Measurements from ENCODE around the gene ANKRD55.

Gene ANKRD55

DNA sequence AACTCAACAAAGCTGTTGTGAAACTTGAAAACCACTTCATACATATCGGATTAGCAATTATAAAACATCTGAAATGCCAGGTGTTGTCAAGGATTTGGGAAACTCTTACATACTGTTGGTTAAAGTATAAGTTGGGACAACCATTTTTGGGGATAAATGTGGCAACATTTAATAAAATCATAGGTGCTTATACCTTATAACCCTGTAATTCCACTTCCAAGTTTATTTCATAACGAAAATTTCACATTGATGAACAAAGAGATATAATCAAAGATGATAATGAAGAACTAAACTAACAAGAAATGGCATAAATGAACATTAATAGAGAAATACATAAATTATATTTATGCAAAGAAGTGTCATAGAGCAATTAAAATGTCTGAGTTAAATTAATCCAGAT lies 54.3 kb downstream of the ANKRD55 start:
- no peaks in the 10 kb centered on the region for H3K9me3 ChIP-seq (ENCODE audit: severe bottlenecking)
- no peak overlapping the region for H3K27ac ChIP-seq
- H3K36me3 ChIP-seq = no peaks in the 10 kb centered on the region
- TF ChIP-seq, protein P1, sequence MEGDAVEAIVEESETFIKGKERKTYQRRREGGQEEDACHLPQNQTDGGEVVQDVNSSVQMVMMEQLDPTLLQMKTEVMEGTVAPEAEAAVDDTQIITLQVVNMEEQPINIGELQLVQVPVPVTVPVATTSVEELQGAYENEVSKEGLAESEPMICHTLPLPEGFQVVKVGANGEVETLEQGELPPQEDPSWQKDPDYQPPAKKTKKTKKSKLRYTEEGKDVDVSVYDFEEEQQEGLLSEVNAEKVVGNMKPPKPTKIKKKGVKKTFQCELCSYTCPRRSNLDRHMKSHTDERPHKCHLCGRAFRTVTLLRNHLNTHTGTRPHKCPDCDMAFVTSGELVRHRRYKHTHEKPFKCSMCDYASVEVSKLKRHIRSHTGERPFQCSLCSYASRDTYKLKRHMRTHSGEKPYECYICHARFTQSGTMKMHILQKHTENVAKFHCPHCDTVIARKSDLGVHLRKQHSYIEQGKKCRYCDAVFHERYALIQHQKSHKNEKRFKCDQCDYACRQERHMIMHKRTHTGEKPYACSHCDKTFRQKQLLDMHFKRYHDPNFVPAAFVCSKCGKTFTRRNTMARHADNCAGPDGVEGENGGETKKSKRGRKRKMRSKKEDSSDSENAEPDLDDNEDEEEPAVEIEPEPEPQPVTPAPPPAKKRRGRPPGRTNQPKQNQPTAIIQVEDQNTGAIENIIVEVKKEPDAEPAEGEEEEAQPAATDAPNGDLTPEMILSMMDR (IDR thresholded peaks at IDR 0.05; ENCODE audit: low read depth, low read length) = no peak
- DNase-seq = no peak
- H3K27me3 ChIP-seq (ENCODE audit: insufficient read depth, low read depth, severe bottlenecking) = no peaks in the 10 kb centered on the region
- no peak overlapping the region for H3K4me3 ChIP-seq (ENCODE audit: low read depth, low read length)

DNA sequence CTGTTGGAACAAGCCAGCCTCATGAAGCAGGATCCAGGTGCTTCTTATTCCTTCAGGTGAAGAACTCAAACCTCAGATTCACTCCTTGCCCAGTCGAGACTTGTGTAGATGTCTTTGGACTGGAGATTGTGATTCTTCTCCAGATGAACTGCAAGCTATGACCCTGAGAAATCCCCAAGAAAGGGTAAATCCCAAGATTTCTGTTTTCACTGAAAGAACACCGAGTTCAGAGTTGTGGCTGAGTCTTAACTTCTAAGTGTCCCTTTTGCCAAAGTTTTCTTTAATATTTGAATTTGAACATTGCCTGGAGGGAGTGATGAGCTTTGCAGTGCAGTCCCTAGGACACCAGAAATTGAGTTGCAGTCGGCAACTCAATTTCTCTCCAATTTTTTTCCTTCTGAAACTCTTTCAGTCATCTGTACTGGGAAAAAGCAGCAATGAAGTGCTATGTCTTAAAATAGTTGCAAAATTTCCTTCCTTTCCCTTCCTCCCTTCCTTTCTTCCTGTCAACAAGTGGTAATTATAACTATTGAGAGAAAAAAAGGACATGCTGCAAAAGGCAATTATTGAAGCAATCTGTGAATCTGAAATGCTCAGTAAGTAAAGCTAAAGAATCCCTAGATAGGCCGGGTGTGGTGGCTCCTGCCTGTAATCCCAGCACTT lies 56.1 kb downstream of the ANKRD55 start:
- no peak for DNase-seq
- Histone ChIP-seq H3K27ac (no peak overlapping the region), H3K4me3 (ENCODE audit: low read depth, low read length) (no peak overlapping the region), H3K27me3 (ENCODE audit: insufficient read depth, low read depth, severe bottlenecking) (no peaks in the 10 kb centered on the region), H3K36me3 (no peaks in the 10 kb centered on the region), H3K9me3 (ENCODE audit: severe bottlenecking) (no peaks in the 10 kb centered on the region)
- TF ChIP-seq, protein P1 (IDR thresholded peaks at IDR 0.05; ENCODE audit: low read depth, low read length) = no peak

DNA sequence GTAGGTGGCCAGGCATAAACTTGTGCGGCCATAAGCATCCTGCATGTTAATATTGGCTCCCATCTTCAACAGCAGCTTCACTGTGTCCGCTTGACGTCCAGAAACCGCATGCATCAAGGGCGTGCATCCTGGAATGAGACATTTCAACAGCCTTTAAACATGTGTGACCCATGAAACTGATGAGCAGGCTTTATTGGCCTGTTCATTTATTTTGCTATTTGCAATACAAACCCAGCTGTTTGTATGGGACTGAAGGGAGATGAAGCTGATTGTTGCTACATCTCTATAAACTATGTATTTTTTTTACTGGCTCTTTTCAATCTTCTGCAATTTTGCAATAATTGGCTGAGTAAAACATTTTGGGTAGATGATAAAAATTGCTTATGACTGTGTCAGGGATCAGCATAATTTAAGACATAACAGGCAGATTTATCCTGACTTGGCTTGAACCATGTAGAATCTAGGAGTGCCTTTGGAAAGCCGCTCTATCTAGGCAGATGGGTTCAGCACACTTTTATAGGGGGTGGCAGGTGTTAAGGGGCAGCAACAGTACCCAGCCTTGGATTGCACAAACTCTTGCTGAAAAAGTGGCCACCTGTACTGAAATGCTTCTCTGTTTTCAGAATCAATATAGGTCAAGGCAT lies 56.9 kb downstream of the ANKRD55 start:
- TF ChIP-seq, protein P1 (IDR thresholded peaks at IDR 0.05; ENCODE audit: low read depth, low read length) = no peak
- Histone ChIP-seq H3K9me3 (ENCODE audit: severe bottlenecking) (peaks cover under 1% of the 10 kb centered on the region), H3K36me3 (no peaks in the 10 kb centered on the region), H3K27me3 (ENCODE audit: insufficient read depth, low read depth, severe bottlenecking) (no peaks in the 10 kb centered on the region), H3K27ac (no peak overlapping the region), H3K4me3 (ENCODE audit: low read depth, low read length) (no peak overlapping the region)
- DNase-seq = no peak

DNA sequence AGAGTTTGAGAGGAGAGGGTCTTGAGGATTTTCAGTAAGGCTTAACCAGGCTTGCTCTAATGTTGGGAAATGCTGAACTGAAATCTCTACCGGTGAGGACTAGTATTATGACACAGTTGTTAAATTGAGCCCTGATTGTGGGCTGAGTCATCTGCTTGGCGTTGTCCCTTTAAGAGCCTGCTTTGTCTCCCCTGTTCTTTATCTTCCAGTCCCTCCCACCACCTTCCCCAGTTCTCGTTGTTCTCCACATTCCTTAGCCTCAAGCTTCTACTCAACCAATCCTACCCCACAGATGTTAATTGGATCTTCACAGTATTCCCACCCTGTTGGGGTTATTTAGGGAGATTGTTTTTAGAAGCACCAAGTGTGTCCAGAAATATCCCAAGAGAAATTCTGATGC lies 57.6 kb downstream of the ANKRD55 start:
- Histone ChIP-seq H3K27ac (no peak overlapping the region), H3K27me3 (ENCODE audit: insufficient read depth, low read depth, severe bottlenecking) (no peaks in the 10 kb centered on the region), H3K36me3 (no peaks in the 10 kb centered on the region), H3K9me3 (ENCODE audit: severe bottlenecking) (peaks cover 2% of the 10 kb centered on the region), H3K4me3 (ENCODE audit: low read depth, low read length) (no peak overlapping the region)
- TF ChIP-seq, protein P1 (IDR thresholded peaks at IDR 0.05; ENCODE audit: low read depth, low read length) = no peak
- no peak for DNase-seq

DNA sequence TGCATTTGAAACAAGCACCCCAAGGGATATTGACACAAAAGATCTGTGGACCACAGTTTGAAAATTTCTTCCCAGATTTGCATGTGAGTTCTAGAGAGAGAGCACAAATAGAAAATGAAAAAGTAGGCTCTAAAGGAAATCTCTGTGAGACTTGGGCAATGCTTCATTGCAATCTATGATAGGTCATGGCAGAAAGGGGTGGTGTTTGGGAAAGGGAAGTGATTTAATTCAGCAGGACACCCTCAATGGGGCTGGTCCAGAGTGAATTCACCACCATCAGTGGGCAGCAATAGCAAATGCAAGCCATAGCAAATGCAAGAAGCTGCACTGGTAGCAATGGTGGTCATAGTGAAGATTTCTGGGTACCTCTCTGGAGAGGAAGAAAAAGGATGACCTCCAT lies 58.1 kb downstream of the ANKRD55 start:
- Histone ChIP-seq H3K9me3 (ENCODE audit: severe bottlenecking) (peaks cover 2% of the 10 kb centered on the region), H3K36me3 (no peaks in the 10 kb centered on the region), H3K27me3 (ENCODE audit: insufficient read depth, low read depth, severe bottlenecking) (no peaks in the 10 kb centered on the region), H3K27ac (no peak overlapping the region), H3K4me3 (ENCODE audit: low read depth, low read length) (no peak overlapping the region)
- no peak for DNase-seq
- TF ChIP-seq, protein P1 (IDR thresholded peaks at IDR 0.05; ENCODE audit: low read depth, low read length) = no peak

All from WERI-Rb-1 (cell line).